AG09319 (cell line): ENCODE measurements around the gene DCAF8.

ENCODE experiments used
- DNase-seq: peaks from one replicate; pipeline ENCODE4 v3.0.0-alpha.2; 2010; ENCODE audit warnings: low read depth; ENCODE audit errors: extremely low read depth
- TF ChIP-seq, protein P1 (sequence below): IDR thresholded peaks from 2 replicates; pipeline ENCODE4 v1.5.1; 2011; ENCODE audit warnings: low read depth, mild to moderate bottlenecking, inconsistent platforms, low read length, moderate library complexity

Gene DCAF8

GRCh38 chr1:160168016-160168415, 94.3 kb downstream of the DCAF8 start:
- DNase-seq, result no peak
- TF ChIP-seq, protein P1, sequence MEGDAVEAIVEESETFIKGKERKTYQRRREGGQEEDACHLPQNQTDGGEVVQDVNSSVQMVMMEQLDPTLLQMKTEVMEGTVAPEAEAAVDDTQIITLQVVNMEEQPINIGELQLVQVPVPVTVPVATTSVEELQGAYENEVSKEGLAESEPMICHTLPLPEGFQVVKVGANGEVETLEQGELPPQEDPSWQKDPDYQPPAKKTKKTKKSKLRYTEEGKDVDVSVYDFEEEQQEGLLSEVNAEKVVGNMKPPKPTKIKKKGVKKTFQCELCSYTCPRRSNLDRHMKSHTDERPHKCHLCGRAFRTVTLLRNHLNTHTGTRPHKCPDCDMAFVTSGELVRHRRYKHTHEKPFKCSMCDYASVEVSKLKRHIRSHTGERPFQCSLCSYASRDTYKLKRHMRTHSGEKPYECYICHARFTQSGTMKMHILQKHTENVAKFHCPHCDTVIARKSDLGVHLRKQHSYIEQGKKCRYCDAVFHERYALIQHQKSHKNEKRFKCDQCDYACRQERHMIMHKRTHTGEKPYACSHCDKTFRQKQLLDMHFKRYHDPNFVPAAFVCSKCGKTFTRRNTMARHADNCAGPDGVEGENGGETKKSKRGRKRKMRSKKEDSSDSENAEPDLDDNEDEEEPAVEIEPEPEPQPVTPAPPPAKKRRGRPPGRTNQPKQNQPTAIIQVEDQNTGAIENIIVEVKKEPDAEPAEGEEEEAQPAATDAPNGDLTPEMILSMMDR, result no peak

GRCh38 chr1:160167580-160167979, 94.8 kb downstream of the DCAF8 start:
- TF ChIP-seq, protein P1, result no peak
- DNase-seq, result no peak

GRCh38 chr1:160167056-160167455, 95.3 kb downstream of the DCAF8 start:
- no peak for DNase-seq
- TF ChIP-seq, protein P1, result no peak

DNA sequence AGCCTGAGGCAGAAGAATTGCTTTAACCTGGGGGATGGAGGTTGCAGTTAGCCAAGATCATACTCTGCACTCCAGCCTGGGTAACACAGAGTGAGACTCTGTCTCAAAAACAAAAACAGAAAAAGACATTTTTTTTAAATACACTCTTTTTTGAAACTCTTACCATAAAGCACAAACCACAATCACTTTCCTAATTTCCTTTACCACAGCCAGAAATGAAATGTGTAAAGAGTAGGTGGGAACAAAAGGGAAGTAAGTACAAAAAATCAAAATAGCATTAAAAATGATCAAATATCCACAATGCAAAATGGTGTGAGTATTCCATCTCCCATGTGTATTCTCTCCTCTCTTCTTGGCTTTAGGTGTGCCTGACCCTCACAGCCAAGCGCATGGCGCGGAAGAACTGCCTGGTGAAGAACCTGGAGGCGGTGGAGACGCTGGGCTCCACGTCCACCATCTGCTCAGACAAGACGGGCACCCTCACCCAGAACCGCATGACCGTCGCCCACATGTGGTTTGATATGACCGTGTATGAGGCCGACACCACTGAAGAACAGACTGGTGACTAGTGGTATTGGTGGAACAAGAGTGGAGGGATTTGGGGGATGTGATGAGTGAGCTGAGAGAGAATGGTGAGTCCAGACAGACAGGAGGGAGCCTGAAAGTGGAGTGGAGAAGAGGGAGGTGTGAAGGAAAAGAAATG, 96.0 kb downstream of the DCAF8 start:
- TF ChIP-seq, protein P1, result no peak

More for the DNA sequence above, 96.0 kb downstream of the DCAF8 start:
- no peak for DNase-seq
